Kidney epithelial cell (primary cell): ENCODE results near the gene C1QL1. TPM values are rescaled to one million over a fixed set of nuclear protein-coding genes. Genes with fewer than 3 reads are reported as not detected.

ENCODE experiments used
- DNase-seq: peaks from one replicate; pipeline ENCODE4 v3.0.0-alpha.2; 2010; ENCODE audit warnings: low read depth
- H3K27me3 ChIP-seq: 2 replicates; pipeline ENCODE4 v1.6.0; 2011; ENCODE audit warnings: low read length; ENCODE audit not compliant: control insufficient read depth, insufficient read depth
- H3K36me3 ChIP-seq: 2 replicates; pipeline ENCODE4 v1.5.1; 2011; ENCODE audit warnings: low read length; ENCODE audit not compliant: control insufficient read depth, insufficient read depth
- H3K4me3 ChIP-seq: 2 replicates; pipeline ENCODE4 v1.5.1; 2011; ENCODE audit warnings: low read depth, mild to moderate bottlenecking, control low read depth, low read length
- CTCF ChIP-seq: IDR thresholded peaks from 2 replicates; pipeline ENCODE4 v1.5.1; 2011; ENCODE audit warnings: mild to moderate bottlenecking, moderate library complexity, low read length, control low read depth, inconsistent platforms; ENCODE audit not compliant: insufficient read depth, poor library complexity, severe bottlenecking
- total RNA-seq: library from RNA; depleted of rRNA; stranded (reverse); fragments of >200 nt; gene quantifications from 2 replicates; pipeline ENCODE4 v1.2.3, GENCODE V29; 2015

The C1QL1 gene
- total RNA-seq, 1 donor from 2014 or later: 0.08 TPM

- peaks cover 3% of the 10 kb centered on the region for H3K36me3 ChIP-seq
- no peak overlapping the region for H3K4me3 ChIP-seq
- TF ChIP-seq CTCF: no peak
- H3K27me3 ChIP-seq: peaks cover 20% of the 10 kb centered on the region
- DNase-seq: no peak
These were observed 44.0 kb downstream of the C1QL1 start for GRCh38 chr17:44924107-44924544.

GRCh38 chr17:44922746-44923470 is 45.2 kb downstream of the C1QL1 start:
- Histone ChIP-seq H3K36me3 (peaks cover 3% of the 10 kb centered on the region), H3K27me3 (peaks cover 20% of the 10 kb centered on the region), H3K4me3 (no peak overlapping the region)
- no peak for TF ChIP-seq CTCF
- no peak for DNase-seq

- no peak for TF ChIP-seq CTCF
- Histone ChIP-seq H3K36me3 (peaks cover 3% of the 10 kb centered on the region), H3K4me3 (no peak overlapping the region), H3K27me3 (peaks cover 20% of the 10 kb centered on the region)
- DNase-seq: no peak
These were observed 46.0 kb downstream of the C1QL1 start for GRCh38 chr17:44922136-44922535.

- TF ChIP-seq CTCF: no peak
- no peak for DNase-seq
- Histone ChIP-seq H3K4me3 (no peak overlapping the region), H3K27me3 (peaks cover 20% of the 10 kb centered on the region), H3K36me3 (peaks cover 3% of the 10 kb centered on the region)
These were observed 46.8 kb downstream of the C1QL1 start for GRCh38 chr17:44921122-44921882.

GRCh38 chr17:44920565-44920940 is 47.5 kb downstream of the C1QL1 start:
- Histone ChIP-seq H3K4me3 (no peak overlapping the region), H3K36me3 (no peaks in the 10 kb centered on the region), H3K27me3 (peaks cover 20% of the 10 kb centered on the region)
- DNase-seq: no peak
- TF ChIP-seq CTCF: no peak
